Omental fat pad (tissue), 4 donors: ENCODE results near the gene APOBEC3F. TPM values are rescaled to one million over a fixed set of nuclear protein-coding genes. Genes with fewer than 3 reads are reported as not detected.

Experiments used
- ATAC-seq: fragments of 150-250 bp; one replicate; pipeline ENCODE4 v1.9.1; 2016; ENCODE audit warnings: mild to moderate bottlenecking, moderate library complexity; ENCODE audit not compliant: low FRiP score
- DNase-seq: peaks from one replicate; pipeline ENCODE4 v3.0.0-alpha.2; 2019; ENCODE audit warnings: low spot score
- total RNA-seq, 4 donors: library from RNA; depleted of rRNA; stranded (reverse); fragments of >200 nt; gene quantifications; one replicate each; pipeline ENCODE4 v1.1.0, GENCODE V29; 2016
- TF ChIP-seq, protein P1 (sequence below), 3 donors: fragments of 450-650 bp; IDR thresholded peaks; one replicate each; pipeline ENCODE4 v1.5.1; 2016 to 2017; ENCODE audit warnings: antibody characterized with exemption in 3 of 3, mild to moderate bottlenecking in 3 of 3, moderate library complexity in 2 of 3

Gene APOBEC3F
- total RNA-seq, 4 donors from 2014 or later: 1.8 to 9.0 (median 2.6) TPM

- TF ChIP-seq, protein P1, sequence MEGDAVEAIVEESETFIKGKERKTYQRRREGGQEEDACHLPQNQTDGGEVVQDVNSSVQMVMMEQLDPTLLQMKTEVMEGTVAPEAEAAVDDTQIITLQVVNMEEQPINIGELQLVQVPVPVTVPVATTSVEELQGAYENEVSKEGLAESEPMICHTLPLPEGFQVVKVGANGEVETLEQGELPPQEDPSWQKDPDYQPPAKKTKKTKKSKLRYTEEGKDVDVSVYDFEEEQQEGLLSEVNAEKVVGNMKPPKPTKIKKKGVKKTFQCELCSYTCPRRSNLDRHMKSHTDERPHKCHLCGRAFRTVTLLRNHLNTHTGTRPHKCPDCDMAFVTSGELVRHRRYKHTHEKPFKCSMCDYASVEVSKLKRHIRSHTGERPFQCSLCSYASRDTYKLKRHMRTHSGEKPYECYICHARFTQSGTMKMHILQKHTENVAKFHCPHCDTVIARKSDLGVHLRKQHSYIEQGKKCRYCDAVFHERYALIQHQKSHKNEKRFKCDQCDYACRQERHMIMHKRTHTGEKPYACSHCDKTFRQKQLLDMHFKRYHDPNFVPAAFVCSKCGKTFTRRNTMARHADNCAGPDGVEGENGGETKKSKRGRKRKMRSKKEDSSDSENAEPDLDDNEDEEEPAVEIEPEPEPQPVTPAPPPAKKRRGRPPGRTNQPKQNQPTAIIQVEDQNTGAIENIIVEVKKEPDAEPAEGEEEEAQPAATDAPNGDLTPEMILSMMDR (IDR thresholded peaks at IDR 0.05): no peak
- DNase-seq (no peak), ATAC-seq (no peak)
These were observed 46.4 kb downstream of the APOBEC3F start for GRCh38 chr22:39087098-39087497.

- ATAC-seq: no peak
- TF ChIP-seq, protein P1 (IDR thresholded peaks at IDR 0.05): no peak
- DNase-seq: no peak
These were observed 47.4 kb downstream of the APOBEC3F start for GRCh38 chr22:39087881-39088684.

DNA sequence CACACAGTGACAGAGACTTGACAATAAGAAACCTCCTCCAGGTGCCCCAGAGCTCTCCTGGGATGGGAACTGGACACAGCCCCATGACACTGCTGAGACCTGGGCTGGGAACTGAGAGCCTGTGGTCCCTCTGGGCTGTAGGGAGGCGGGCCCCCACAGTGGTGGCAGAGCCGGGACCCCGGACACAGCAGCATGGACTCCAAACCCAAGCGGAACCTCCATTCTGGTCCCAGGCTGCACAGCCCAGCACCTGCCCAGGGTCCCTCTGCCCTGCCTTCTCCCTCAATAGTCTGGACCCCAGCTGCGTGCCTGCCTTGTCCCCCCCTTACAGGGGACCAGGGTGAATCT is 48.0 kb downstream of the APOBEC3F start:
- DNase-seq (no peak), ATAC-seq (no peak)
- TF ChIP-seq, protein P1 (IDR thresholded peaks at IDR 0.05): no peak

DNA sequence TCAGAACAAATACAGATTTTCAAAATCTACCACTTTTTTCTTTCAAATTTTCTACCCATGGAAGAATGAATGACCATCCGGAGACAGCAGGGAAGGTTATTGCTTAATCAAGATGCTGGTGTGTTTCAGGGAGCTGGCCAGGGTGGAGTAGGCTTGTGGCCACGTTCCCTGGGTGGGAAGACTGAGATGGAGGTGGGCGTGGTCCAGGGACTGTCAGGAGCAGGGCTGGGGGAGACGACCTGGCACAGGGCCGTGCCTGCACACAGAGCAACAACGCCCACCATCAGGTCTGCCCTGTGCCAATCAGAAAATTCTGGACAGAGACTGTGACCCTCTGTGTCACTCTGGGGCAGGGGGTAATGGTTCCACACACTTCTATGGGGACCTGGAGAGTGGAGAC is 49.3 kb downstream of the APOBEC3F start:
- ATAC-seq (no peak), DNase-seq (no peak)
- TF ChIP-seq, protein P1 (IDR thresholded peaks at IDR 0.05): no peak

GRCh38 chr22:39090426-39091064 is 49.9 kb downstream of the APOBEC3F start:
- ATAC-seq (no peak), DNase-seq (no peak)
- TF ChIP-seq, protein P1 (IDR thresholded peaks at IDR 0.05): no peak

GRCh38 chr22:39091126-39092081 is 50.7 kb downstream of the APOBEC3F start:
- no peak for DNase-seq
- no peak for ATAC-seq
- TF ChIP-seq, protein P1 (IDR thresholded peaks at IDR 0.05): no peak
